NOMO-1 (cell line): Measurements from ENCODE around the gene FCSK.

ENCODE experiments used
- DNase-seq, 2 experiments: peaks; one replicate each; lab custom pipeline; 2025; ENCODE audit not compliant: unreplicated experiment in 2 of 2; lab: John Stamatoyannopoulos, UW

FCSK gene

DNA sequence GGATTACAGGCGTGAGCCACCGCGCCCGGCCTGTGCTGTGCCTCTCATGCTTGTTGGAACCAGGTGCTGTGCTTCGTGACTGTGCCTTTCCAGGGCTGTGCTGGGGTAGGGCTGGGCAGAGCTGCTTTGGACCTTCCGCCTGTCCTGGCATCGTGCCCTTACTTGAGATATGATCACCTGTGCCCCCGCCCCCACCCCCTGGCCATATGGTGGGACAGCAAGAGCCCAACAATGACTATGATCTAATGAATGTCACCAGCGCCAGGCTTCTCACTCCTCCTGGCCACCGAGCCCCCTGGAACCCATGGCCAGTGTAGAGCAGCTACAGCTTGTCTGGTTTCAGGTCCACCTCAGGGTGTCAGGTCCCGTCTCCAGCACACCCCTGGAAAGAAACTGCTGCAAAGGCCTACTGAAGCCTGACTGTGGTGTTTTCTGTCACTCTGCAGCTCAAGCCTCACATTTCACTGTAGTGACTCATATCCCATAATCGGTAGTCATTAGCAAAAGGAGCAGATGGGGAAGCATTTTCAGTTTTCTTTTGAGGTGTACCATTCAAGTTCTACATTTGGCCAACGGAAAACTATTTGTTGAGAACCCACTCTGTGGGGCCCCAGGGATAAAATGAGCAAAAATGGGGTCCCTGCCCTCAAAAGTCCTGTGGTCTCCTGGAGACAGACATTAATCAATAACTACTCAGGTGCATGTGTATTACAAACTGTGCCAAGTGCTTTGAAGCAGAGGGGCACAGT, 22.1 kb downstream of the FCSK start:
- peak; percentile 77 to 84 for DNase-seq

DNA sequence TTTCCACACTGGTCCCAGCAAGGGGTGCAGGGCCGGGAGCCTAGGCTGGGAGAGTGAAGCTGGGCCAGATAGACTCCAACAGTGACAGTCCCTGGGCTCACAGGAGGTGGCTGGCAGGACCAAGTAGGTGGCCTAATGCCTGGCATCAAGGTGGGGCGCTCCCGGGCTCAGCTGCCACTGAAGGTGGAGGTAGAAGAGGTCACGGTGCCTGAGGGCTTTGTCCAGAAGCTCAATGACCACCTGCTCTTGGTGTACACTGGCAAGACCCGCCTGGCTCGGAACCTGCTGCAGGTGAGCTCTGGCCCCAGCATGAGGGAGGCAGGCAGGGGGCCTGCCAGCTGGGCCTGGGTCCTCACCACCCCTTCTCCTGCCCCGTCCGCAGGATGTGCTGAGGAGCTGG, 23.8 kb downstream of the FCSK start:
- DNase-seq: no peak

DNA sequence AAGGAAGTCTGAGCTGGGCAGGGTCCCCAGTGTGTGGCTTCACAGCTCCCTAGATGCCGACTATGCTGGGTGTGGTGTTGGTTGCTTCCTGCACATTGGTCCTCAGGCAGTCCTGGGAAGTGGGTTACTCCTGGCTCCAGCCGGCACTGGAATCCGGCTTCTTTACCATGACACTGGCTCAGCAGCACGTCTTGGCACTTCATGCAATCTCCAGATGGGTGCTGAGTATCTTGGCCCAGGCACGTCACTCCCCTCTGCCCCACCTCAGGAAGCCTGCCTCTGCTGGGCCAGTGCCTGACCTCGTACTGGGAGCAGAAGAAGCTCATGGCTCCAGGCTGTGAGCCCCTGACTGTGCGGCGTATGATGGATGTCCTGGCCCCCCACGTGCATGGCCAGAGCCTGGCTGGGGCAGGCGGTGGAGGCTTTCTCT, 24.5 kb downstream of the FCSK start:
- no peak for DNase-seq

DNA sequence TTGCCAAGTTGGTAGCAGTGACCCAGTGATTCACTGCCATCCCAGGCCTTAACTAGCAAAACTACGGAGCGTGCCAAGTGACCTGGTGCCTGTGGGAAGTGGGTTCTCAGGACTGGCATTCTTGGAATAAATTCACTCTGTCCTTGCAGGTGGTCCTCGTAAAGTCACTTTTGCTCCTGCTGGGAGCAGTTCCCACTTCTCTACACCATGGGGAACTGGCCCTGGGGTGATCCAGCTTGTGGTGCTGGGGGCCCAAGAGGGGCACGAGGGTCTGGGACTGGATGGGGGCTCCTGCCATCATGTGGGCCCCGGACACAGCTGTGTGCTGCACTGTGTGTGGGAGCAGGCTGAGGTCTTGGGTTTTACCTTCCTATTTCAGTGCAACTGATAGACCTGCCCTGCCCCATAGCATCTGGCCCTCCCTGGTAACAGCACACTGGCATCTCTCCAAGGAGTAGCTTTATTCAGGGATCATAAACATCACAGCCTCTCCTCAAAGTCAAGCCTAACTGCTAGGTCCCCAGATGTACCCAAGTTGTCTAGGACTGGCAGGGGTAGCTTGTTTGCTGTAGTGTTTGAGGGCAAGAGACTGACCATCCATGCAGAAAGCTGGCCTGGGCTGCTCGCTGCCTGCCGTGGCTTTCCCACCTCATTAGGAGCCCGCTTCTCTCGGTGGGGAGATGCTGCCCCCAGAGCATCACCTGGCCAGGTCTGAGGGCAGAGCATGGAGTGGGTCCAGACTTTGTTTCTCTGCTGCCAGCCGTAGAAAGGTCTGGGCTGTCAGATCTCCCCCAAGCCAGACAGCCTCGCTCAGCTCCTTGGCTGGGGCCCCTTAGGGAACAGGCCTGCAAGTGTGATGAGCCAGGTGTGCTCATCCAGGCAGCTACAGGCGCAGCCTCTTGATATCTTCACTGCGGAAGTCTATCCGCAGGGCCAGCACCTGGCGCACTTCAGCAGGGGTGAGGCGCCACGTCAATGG, 26.0 kb downstream of the FCSK start:
- no peak for DNase-seq

DNA sequence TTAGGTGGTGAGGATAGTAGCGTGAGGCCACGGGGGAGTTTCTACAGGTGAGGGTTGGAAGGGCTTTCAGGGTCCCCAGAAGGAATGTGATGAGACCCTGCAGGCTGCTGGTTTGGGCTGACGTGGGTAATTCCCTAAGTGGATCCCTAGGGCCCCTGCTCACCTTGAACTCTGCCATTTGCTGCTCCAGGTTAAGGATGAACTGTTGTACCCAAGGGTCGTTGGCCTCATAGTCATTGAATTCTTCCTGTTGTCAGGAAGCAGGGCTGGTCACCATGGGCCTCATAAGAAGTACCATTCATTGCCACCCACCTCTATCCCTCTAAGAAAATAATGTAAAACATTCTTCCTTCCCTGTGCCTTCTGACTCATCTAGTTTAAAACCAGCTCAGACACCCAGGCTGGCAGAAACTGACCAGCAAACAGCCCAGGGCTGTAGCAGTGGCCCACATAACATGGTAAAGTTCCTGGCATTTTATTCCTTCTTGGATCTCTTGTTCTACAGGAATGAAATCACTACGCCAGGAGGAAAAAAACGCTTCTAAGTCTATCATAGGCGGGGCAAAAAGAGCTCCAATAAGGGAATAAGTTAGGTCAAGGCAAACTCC, 27.6 kb downstream of the FCSK start:
- DNase-seq: no peak

DNA sequence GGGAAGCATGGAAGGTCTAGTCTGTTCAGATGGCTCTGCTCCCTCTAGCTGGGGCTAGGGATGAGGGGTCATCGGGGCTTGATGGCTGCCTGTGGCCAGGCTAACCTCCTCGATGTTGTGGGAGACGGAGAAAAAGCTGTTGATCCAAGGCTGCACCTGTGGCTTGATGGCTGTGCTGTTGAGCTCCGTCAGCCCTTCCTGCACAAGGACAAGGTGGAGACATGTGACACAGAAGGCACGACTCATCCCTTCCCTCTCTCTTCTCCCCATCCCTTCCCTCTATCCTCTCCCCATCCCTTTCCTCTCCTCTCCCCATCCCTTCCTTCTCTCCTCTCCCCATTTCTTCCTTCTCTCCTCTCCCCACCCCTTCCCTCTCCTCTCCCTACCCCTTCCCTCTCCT, 28.2 kb downstream of the FCSK start:
- no peak for DNase-seq

DNA sequence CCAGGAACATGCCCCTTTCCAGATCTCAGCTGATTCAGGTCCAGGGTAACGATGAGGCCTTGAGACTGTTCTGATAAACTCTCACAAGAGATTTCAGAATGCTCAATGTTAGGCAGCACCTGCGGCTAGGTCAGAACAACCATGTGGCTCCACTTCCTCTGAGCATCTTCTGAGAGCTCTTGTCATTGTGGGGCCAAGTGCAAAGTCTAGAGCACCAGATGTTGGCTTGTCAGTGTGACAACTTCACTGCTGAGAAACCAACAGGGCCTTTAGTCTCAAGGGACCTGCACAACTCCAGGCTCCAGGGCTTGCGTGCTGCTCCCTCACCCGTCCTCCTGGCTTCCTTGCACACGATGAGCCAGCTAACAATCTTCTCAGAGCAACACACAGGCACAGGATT, 29.0 kb downstream of the FCSK start:
- no peak for DNase-seq

DNA sequence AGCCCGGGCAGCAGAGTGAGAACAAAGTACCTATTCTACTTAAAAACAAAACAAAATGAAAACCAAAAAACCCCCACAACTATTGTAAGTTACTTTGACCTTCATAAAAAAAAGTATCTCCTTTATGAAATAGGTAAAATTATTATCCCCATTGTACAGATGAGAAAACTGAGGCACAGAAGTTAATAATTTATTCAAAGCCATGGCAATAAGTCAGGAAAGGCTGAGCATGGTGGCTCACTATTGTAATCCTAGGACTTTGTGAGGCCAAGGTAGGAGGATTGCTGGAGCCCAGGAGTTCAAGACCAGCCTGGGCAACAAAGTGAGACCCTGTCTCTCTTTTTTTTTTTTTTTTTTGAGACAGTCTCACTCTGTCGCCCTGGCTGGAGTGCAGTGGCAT, 30.5 kb downstream of the FCSK start:
- DNase-seq: no peak

DNA sequence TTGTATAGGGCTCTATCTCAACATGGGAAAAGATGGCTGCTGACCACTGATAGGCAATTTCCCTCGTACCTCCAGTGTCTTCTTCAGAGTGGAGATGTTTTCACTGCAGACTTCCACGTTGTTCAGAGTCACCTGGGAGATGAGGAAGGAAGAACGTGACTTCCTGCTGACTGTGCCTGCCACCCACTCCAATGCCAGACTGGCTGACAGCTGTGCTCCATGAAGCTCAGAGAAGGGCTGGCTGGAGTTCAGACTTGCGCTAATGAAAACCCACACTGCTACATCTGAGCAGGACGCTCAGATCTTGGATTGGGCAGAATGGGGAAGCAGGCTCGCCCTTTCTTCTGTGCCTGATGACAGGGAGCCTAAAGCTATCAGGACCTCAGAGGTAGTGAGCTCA, 35.9 kb downstream of the FCSK start:
- no peak for DNase-seq

DNA sequence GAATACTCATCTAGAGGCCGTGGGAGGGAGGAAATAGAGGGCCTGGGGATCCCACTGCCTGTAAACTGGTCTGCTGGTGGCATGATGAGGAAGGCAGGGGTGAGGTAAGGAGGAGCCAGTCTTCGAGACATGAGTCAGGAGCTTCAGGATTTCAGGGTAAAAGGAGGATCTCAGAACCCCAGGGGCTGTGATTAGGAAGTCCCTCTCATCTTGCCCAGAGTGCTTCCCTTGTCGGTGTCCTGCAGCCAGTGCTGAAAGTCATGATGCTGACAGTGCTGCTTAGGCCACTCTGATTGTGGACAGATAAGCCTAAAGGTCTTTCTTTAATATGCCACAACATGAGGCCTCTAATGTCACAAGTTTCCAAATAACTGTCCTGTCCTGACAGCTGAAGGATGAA, 39.4 kb downstream of the FCSK start:
- DNase-seq: no peak

DNA sequence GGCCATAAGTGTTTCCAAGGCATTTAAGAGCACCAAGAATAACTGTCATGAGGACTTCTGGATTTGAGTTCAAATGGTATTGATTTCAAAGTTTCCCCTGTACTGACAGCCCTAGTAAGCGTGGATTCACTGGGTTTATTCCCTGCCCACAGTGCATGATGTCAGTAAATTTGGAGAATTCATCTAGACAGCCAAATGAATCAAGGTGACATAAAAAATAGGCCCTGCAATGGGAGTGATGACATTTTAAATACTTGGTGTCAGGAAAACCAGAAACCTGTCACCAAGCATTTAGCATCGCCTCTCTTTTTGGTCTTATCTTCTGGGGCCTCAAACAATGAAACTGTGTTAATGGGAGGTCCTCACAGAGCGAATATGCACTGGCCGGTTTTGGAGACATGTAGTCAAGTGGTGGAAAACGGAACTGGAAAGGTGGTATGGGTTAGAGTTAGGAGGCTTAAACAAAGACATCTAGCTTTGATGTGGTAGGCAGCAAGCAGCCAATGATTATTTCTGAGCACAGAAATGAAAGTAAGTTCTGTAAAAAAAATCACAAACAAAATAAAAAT, 39.9 kb downstream of the FCSK start:
- no peak for DNase-seq

DNA sequence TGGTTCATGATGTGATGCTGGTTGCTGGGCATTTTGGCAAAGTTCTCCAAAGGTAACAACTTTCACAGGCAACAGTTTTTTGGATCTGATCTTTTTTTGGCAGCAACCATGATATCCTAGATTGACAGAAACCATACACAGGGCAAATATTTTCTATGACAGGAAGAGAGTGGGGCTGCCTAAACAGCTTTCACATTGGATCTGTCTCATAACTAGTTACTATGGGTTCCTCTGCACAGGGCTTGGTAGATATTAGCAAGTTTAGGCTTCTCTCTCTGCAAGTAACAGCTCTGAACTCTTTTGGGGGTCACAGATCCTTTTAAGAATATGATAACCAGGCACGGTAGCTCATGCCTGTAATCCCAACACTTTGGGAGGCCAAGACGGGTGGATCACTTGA, 40.4 kb downstream of the FCSK start:
- DNase-seq: no peak

DNA sequence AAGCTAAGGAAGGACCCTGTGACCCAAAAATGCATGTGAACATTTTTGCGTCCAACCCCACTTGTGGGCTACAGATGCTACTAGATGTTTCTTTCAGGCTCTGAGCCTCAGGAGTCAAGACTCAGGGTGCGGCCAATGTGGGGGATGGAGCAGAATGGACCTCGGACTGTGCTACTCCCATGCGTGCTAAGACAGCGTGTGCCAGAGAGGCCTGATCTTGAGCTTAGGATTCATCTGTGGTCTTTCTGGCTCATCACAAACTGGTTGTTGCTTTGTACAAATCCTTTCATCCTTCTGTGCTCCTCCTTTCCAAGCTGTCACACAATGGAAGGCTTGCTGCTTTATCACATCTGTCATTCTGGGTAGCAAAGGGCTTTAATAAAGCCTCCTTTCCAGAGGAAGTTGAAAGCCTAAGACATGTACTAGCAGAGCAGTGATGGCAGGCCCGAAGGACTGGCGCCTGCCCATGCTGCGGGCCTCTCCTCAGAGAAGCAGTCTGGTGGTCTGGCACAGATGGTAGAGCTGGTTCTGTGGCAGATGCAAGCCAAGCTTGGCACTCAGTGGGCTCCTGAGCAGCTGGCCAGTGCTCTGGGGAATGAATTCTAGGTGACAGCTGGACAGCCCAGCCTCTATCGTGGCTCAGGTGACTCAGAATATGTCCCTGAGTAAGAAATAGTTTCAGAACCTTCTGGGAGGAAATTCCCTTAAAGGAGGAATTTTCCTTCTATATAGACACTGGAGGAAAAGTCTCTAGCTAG, 41.2 kb downstream of the FCSK start:
- no peak for DNase-seq

DNA sequence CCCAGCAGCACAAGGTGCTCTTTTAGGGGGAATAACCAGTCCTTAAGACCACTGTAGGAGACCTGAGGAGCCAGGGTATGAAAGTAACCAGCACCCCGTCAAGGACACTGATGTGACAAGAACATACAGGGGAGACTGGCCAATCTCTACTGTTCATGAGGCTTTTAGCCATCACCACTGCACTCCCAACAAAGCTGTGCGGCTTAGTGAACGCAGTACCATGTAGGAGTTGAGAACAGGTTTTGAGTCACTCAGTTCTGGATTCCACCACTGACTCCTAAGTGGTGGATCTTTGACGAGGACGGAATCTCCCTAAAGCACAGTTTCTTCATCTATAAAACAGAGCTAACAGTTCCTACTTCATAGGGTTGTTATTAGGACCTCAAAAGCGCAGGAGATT, 42.1 kb downstream of the FCSK start:
- no peak for DNase-seq

DNA sequence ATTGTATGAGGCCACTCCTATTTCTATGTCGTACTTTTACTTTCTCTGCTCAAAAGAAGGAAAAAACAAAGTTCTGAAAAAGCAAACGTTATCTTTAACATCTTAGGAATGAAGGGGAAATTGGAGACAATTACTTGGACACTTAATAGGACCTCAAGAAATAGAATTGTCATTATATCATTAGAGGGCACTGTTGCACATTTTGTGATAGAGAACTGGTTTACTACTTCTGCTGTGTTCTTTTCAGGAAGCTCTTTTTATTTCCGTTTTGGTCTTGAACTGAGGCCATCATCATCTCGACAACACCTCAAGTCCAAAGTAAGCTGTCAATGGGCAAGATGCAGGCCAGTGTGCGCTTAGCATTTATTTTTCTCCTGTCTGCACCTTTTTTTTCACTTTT, 54.4 kb downstream of the FCSK start:
- DNase-seq: peak in 1 of 2 experiments; percentile 68

DNA sequence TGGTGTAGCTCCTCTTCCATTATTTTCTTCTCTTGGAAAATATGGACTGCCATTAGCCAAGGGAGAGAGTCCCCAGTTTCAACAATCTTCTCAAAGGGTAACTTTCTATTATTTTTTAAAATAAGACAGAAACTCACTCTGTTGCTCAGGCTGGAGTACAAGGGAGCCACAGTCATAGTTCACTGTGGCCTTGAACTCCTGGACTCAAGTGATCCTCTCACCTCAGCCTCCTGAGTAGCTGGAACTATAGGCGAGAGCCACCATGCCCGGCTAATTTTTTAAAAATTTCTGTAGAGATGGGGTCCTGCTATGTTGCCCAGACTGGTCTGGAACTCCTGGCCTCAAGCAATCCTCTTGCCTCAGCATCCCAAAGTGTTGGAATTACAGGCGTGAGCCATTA, 55.8 kb downstream of the FCSK start:
- DNase-seq: no peak

DNA sequence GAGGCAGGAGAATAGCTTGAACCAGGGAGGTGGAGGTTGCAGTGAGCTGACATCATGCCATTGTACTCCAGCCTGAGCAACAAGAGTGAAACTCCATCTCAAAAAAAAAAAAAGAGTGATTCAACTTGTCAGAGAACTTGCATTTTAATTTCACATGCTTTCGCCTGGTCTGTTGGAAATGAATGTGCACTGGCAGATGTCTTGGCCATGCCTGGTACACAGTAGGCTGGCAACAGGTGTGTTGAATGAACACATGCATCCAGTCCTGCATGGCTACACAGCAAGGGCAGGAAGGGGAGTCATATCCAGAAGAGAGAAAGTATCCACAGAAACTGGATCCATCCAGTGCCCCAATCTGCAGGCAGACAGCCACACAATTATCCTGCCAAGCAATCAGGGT, 57.4 kb downstream of the FCSK start:
- no peak for DNase-seq

DNA sequence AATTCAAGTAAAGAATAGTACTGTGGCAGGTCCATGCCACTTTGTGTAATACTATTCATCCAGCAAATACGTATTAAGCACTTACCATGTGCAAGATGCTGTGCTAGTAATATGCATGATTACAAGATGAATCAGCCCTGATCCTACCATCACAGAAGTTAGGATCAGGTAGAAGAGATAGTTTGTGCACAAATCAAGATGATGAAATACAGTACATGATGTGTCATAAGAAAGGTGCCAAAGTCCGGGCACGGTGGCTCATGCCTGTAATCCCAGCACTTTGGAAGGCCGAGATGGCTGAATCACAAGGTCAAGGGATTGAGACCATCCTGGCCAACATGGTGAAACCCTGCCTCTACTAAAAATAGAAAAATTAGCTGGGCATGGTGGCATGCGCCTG, 58.1 kb downstream of the FCSK start:
- DNase-seq: no peak

DNA sequence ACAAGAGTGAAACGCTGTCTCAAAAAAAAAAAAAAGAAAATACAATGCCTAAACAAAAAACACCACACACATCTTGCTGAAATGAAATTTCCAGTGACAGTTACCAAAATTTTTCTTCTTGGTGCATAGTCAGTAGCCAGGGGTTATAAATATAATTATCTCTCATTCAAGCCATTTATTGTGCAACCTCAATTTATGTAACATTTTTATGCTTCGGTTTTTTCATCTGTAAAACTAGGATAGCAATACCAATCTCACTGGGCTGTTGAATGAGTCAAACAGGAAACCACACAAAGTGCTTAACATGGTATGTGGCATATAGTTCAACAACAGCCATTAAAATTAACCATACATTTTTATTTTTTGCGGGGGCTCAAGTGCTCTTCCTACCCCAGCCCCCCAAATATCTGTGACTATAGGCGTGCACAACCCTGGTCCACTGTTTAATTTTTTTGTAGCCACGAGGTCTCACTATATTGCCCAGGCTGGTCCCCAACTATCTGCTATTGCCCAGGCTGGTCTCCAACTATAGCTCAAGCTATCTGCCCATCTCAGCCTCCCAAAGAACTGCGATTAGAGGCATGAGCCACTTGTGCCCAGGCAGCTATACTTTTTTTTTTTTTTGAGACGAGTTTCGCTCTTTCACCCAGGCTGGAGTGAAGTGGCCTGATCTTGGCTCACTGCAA, 66.4 kb downstream of the FCSK start:
- DNase-seq: peak; percentile 51 to 92
